ENCODE measurements around the gene USP17L17. TPM values are rescaled to one million over a fixed set of nuclear protein-coding genes. Genes with fewer than 3 reads are reported as not detected.
"Not testable (repeated sequence)": the region's sequence is repeated elsewhere in the genome, so short reads cannot be mapped to it uniquely, and the experiment has no call there.

Gene USP17L17, protein sequence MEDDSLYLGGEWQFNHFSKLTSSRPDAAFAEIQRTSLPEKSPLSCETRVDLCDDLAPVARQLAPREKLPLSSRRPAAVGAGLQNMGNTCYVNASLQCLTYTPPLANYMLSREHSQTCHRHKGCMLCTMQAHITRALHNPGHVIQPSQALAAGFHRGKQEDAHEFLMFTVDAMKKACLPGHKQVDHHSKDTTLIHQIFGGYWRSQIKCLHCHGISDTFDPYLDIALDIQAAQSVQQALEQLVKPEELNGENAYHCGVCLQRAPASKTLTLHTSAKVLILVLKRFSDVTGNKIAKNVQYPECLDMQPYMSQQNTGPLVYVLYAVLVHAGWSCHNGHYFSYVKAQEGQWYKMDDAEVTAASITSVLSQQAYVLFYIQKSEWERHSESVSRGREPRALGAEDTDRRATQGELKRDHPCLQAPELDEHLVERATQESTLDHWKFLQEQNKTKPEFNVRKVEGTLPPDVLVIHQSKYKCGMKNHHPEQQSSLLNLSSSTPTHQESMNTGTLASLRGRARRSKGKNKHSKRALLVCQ
- not detected for total RNA-seq

DNA sequence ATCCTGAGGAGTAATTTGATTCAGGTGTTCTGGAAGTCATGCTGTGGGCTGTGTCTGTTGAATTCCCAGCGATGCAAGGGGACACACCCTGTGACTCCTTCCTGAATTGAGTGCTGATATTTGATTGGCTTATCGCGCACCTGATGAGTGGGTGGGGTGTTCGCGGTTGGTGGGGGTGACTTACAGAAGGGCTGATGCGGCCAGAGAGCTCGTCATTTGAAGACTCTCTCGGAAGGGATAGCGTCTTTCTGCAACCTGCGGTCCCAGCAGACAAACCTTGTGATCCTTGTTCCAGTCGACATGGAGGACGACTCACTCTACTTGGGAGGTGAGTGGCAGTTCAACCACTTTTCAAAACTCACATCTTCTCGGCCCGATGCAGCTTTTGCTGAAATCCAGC lies at the start of gene USP17L17:
USP17L17 (plus strand) TSS at position 301 of the 400 bp plus-strand sequence; CDS start at position 301, 0 bp downstream.
- DNase-seq (ENCODE audit: low spot score): not testable (repeated sequence)

DNA sequence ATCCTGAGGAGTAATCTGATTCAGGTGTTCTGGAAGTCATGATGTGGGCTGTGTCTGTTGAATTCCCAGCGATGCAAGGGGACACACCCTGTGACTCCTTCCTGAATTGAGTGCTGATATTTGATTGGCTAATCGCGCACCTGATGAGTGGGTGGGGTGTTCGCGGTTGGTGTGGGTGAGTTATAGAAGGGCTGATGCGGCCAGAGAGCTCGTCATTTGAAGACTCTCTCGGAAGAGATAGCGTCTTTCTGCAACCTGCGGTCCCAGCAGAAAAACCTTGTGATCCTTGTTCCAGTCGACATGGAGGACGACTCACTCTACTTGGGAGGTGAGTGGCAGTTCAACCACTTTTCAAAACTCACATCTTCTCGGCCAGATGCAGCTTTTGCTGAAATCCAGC lies 33.3 kb upstream of the USP17L17 start, which contains the start of gene USP17L10:
USP17L10 (plus strand) TSS at position 301 of the 400 bp plus-strand sequence; CDS start at position 301, 0 bp downstream.
- DNase-seq (ENCODE audit: low spot score): not testable (repeated sequence)

DNA sequence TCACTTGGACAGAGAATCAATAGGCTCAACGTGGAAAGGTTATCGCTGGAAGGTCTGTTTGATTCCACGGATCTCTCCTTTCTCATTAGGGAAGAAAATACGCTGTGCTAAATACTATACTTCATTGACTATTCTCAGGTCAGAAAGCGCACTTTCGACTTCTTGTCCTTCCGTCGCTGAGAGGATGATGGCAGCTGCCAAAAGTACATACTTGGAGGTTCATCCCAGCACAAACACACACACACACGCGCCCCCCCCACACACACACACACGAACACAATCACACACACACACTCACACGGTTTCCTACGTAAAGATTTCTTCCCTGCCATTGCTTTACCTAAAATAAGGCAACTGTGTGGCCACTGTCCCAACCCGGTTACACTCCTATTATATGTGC lies 29.0 kb upstream of the USP17L17 start:
- DNase-seq (ENCODE audit: low spot score): peak; percentile 33

DNA sequence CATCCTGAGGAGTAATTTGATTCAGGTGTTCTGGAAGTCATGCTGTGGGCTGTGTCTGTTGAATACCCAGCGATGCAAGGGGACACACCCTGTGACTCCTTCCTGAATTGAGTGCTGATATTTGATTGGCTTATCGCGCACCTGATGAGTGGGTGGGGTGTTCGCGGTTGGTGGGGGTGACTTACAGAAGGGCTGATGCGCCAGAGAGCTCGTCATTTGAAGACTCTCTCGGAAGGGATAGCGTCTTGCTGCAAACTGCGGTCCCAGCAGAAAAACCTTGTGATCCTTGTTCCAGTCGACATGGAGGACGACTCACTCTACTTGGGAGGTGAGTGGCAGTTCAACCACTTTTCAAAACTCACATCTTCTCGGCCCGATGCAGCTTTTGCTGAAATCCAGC lies 28.6 kb upstream of the USP17L17 start, which contains the start of gene USP17L11:
USP17L11 (plus strand) TSS at position 301 of the 400 bp plus-strand sequence; CDS start at position 301, 0 bp downstream.
- DNase-seq (ENCODE audit: low spot score): not testable (repeated sequence)

DNA sequence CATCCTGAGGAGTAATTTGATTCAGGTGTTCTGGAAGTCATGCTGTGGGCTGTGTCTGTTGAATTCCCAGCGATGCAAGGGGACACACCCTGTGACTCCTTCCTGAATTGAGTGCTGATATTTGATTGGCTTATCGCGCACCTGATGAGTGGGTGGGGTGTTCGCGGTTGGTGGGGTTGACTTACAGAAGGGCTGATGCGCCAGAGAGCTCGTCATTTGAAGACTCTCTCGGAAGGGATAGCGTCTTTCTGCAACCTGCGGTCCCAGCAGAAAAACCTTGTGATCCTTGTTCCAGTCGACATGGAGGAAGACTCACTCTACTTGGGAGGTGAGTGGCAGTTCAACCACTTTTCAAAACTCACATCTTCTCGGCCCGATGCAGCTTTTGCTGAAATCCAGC lies 23.8 kb upstream of the USP17L17 start, which contains the start of gene USP17L12:
USP17L12 (plus strand) TSS at position 301 of the 400 bp plus-strand sequence; CDS start at position 301, 0 bp downstream.
- not testable (repeated sequence) for DNase-seq (ENCODE audit: low spot score)

DNA sequence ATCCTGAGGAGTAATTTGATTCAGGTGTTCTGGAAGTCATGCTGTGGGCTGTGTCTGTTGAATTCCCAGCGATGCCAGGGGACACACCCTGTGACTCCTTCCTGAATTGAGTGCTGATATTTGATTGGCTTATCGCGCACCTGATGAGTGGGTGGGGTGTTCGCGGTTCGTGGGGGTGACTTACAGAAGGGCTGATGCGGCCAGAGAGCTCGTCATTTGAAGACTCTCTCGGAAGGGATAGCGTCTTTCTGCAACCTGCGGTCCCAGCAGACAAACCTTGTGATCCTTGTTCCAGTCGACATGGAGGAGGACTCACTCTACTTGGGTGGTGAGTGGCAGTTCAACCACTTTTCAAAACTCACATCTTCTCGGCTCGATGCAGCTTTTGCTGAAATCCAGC lies 19.1 kb upstream of the USP17L17 start, which contains the start of gene USP17L13:
USP17L13 (plus strand) TSS at position 301 of the 400 bp plus-strand sequence; CDS start at position 301, 0 bp downstream.
- DNase-seq (ENCODE audit: low spot score): not testable (repeated sequence)

DNA sequence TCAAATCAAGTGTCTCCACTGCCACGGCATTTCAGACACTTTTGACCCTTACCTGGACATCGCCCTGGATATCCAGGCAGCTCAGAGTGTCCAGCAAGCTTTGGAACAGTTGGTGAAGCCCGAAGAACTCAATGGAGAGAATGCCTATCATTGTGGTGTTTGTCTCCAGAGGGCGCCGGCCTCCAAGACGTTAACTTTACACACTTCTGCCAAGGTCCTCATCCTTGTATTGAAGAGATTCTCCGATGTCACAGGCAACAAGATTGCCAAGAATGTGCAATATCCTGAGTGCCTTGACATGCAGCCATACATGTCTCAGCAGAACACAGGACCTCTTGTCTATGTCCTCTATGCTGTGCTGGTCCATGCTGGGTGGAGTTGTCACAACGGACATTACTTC lies 13.4 kb upstream of the USP17L17 start:
- peak; percentile 20 for DNase-seq (ENCODE audit: low spot score)

DNA sequence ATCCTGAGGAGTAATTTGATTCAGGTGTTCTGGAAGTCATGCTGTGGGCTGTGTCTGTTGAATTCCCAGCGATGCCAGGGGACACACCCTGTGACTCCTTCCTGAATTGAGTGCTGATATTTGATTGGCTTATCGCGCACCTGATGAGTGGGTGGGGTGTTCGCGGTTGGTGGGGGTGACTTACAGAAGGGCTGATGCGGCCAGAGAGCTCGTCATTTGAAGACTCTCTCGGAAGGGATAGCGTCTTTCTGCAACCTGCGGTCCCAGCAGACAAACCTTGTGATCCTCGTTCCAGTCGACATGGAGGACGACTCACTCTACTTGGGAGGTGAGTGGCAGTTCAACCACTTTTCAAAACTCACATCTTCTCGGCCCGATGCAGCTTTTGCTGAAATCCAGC lies 9.6 kb upstream of the USP17L17 start, which contains the start of gene USP17L15:
USP17L15 (plus strand) TSS at position 301 of the 400 bp plus-strand sequence; CDS start at position 301, 0 bp downstream.
- not testable (repeated sequence) for DNase-seq (ENCODE audit: low spot score)

DNA sequence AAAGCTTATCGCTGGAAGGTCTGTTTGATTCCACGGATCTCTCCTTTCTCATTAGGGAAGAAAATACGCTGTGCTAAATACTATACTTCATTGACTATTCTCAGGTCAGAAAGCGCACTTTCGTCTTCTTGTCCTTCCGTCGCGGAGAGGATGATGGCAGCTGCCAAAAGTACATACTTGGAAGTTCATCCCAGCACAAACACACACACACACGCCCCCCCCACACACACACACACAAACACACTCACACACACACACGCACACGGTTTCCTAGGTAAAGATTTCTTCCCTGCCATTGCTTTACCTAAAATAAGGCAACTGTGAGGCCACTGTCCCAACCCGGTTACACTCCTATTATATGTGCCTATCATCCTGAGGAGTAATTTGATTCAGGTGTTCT lies 5.2 kb upstream of the USP17L17 start:
- DNase-seq (ENCODE audit: low spot score): peak; percentile 35

DNA sequence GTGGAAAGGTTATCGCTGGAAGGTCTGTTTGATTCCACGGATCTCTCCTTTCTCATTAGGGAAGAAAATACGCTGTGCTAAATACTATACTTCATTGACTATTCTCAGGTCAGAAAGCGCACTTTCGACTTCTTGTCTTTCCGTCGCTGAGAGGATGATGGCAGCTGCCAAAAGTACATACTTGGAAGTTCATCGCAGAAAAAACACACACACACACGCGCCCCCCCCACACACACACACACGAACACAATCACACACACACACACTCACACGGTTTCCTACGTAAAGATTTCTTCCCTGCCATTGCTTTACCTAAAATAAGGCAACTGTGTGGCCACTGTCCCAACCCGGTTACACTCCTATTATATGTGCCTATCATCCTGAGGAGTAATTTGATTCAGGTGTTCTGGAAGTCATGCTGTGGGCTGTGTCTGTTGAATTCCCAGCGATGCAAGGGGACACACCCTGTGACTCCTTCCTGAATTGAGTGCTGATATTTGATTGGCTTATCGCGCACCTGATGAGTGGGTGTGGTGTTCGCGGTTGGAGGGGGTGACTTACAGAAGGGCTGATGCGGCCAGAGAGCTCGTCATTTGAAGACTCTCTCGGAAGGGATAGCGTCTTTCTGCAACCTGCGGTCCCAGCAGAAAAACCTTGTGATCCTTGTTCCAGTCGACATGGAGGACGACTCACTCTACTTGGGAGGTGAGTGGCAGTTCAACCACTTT lies 4.4 kb downstream of the USP17L17 start, which contains the start of gene USP17L18:
USP17L18 (plus strand) TSS at position 678 of the 728 bp plus-strand sequence; CDS start at position 678, 0 bp downstream.
- DNase-seq (ENCODE audit: low spot score): peak; percentile 44

DNA sequence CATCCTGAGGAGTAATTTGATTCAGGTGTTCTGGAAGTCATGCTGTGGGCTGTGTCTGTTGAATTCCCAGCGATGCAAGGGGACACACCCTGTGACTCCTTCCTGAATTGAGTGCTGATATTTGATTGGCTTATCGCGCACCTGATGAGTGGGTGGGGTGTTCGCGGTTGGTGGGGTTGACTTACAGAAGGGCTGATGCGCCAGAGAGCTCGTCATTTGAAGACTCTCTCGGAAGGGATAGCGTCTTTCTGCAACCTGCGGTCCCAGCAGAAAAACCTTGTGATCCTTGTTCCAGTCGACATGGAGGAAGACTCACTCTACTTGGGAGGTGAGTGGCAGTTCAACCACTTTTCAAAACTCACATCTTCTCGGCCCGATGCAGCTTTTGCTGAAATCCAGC lies 9.4 kb downstream of the USP17L17 start, which contains the start of gene USP17L19:
USP17L19 (plus strand) TSS at position 301 of the 400 bp plus-strand sequence; CDS start at position 301, 0 bp downstream.
- DNase-seq (ENCODE audit: low spot score): not testable (repeated sequence)

DNA sequence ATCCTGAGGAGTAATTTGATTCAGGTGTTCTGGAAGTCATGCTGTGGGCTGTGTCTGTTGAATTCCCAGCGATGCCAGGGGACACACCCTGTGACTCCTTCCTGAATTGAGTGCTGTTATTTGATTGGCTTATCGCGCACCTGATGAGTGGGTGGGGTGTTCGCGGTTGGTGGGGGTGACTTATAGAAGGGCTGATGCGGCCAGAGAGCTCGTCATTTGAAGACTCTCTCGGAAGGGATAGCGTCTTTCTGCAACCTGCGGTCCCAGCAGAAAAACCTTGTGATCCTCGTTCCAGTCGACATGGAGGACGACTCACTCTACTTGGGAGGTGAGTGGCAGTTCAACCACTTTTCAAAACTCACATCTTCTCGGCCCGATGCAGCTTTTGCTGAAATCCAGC lies 14.1 kb downstream of the USP17L17 start, which contains the start of gene USP17L20:
USP17L20 (plus strand) TSS at position 301 of the 400 bp plus-strand sequence; CDS start at position 301, 0 bp downstream.
- not testable (repeated sequence) for DNase-seq (ENCODE audit: low spot score)

DNA sequence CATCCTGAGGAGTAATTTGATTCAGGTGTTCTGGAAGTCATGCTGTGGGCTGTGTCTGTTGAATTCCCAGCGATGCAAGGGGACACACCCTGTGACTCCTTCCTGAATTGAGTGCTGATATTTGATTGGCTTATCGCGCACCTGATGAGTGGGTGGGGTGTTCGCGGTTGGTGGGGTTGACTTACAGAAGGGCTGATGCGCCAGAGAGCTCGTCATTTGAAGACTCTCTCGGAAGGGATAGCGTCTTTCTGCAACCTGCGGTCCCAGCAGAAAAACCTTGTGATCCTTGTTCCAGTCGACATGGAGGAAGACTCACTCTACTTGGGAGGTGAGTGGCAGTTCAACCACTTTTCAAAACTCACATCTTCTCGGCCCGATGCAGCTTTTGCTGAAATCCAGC lies 18.9 kb downstream of the USP17L17 start, which contains the start of gene USP17L21:
USP17L21 (plus strand) TSS at position 301 of the 400 bp plus-strand sequence; CDS start at position 301, 0 bp downstream.
- not testable (repeated sequence) for DNase-seq (ENCODE audit: low spot score)

DNA sequence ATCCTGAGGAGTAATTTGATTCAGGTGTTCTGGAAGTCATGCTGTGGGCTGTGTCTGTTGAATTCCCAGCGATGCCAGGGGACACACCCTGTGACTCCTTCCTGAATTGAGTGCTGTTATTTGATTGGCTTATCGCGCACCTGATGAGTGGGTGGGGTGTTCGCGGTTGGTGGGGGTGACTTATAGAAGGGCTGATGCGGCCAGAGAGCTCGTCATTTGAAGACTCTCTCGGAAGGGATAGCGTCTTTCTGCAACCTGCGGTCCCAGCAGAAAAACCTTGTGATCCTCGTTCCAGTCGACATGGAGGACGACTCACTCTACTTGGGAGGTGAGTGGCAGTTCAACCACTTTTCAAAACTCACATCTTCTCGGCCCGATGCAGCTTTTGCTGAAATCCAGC lies 23.6 kb downstream of the USP17L17 start, which contains the start of gene USP17L22:
USP17L22 (plus strand) TSS at position 301 of the 400 bp plus-strand sequence; CDS start at position 301, 0 bp downstream.
- not testable (repeated sequence) for DNase-seq (ENCODE audit: low spot score)

DNA sequence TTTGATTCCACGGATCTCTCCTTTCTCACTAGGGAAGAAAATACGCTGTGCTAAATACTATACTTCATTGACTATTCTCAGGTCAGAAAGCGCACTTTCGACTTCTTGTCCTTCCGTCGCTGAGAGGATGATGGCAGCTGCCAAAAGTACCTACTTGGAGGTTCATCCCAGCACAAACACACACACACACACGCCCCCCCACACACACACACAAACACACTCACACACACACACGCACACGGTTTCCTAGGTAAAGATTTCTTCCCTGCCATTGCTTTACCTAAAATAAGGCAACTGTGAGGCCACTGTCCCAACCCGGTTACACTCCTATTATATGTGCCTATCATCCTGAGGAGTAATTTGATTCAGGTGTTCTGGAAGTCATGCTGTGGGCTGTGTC lies 28.0 kb downstream of the USP17L17 start:
- DNase-seq (ENCODE audit: low spot score): peak; percentile 50

Other genes with a start within 250 kb of the USP17L17 start
- not detected for gene FAM90A26, start 73.5 kb upstream of the USP17L17 start, total RNA-seq
- not detected for gene USP17L10, start 33.2 kb upstream of the USP17L17 start, total RNA-seq
- gene USP17L11, start 28.5 kb upstream of the USP17L17 start, total RNA-seq: 0.29 TPM
- gene USP17L12, start 23.7 kb upstream of the USP17L17 start, total RNA-seq: not detected
- gene USP17L13, start 19.0 kb upstream of the USP17L17 start, total RNA-seq: not detected
- not detected for gene USP17L15, start 9.5 kb upstream of the USP17L17 start, total RNA-seq
- 0.29 TPM for gene USP17L18, start 4.8 kb downstream of the USP17L17 start, total RNA-seq
- gene USP17L19, start 9.5 kb downstream of the USP17L17 start, total RNA-seq: not detected
- not detected for gene USP17L20, start 14.2 kb downstream of the USP17L17 start, total RNA-seq
- not detected for gene USP17L21, start 19.0 kb downstream of the USP17L17 start, total RNA-seq
- not detected for gene USP17L22, start 23.7 kb downstream of the USP17L17 start, total RNA-seq
- gene USP17L24, start 81.3 kb downstream of the USP17L17 start, total RNA-seq: not detected
- gene USP17L25, start 86.0 kb downstream of the USP17L17 start, total RNA-seq: not detected
- gene USP17L26, start 90.8 kb downstream of the USP17L17 start, total RNA-seq: not detected
- gene USP17L5, start 95.5 kb downstream of the USP17L17 start, total RNA-seq: not detected
- not detected for gene USP17L27, start 100.3 kb downstream of the USP17L17 start, total RNA-seq
- gene USP17L28, start 105.0 kb downstream of the USP17L17 start, total RNA-seq: not detected
- gene USP17L29, start 109.8 kb downstream of the USP17L17 start, total RNA-seq: not detected
- gene USP17L30, start 119.2 kb downstream of the USP17L17 start, total RNA-seq: not detected
- gene DEFB131A, start 200.5 kb downstream of the USP17L17 start, total RNA-seq: not detected